GM21825 (cell line): ENCODE data around the gene NXPE3.
"Not testable (repeated sequence)": the region's sequence is repeated elsewhere in the genome, so short reads cannot be mapped to it uniquely, and the experiment has no call there.

Experiments used
- ATAC-seq: cut with Tn5 transposase; IDR thresholded peaks from one replicate; pipeline ENCODE4 v1.9.1; 2021; ENCODE audit warnings: mild to moderate bottlenecking, moderate library complexity; ENCODE audit not compliant: unreplicated experiment

The NXPE3 gene

DNA sequence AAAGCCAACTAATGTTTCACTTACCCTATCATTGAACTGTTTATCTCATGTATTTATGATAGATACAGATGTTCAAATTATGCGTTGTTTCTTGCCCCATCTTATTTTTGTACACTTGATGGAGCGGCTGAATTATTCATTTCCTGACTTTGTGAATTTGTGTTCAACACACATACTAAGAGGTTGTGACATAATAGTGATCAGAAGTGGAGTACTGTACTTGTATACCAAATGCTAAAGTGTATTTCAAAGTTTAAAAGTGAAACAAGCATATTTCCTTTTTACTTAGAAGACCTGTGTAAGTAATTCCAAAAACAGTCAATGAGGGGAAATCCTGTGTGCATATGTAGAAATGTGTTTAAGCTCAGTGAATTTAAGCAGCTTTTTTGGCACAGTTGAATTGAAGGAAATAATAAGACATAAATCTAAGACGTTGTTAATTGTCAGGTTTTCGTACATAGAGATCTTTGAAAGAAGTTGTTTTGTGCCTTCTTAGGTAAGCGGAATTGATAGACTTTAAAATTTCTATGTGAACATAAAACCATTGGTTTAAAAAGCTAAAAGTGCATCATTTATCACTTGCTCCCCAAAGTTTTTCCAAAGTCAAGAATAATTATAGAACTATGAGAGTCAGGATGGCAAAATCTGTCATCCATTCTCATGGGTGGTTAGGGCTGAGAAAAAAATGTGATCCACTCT, 72.2 kb downstream of the NXPE3 start:
- no peak for ATAC-seq

DNA sequence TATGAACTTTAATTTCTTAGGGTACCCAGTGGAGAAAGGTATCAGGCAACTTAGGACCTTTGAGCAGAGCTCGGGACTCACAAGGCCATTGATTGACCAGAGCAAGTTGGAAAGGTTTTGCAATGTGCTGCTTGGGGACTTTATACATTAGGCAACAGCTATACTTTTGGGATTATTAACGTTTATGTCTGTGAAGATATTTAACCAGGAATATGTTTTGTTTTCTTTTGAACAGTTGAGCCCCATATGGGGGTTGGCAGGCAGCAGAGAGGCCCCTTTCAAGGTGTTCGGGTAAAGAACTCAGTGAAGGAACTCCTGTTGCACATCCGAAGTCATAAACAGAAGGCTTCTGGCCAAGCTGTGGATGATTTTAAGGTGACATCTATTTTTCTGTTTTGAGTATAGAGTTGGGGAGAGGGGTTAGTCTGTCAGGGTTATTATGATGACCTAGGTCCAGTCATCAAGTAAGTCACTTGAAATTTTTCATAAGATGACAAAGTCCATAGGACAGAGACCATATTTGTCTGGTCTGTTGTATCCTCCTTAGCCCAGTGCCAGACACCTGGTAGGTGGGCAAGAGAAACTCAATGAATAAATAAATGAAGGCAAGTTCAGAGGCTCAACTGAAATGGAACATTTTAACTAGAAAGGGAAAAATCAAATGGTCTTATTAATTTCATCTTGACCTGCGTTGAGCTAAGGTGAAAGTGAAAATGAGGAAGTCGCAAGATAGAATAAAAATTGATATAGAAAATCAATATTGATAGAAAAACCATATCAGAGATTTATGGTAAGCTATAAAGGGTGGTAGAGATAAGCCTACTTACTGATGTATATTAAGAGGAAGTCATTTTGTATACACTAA, 73.1 kb downstream of the NXPE3 start:
- ATAC-seq: no peak

DNA sequence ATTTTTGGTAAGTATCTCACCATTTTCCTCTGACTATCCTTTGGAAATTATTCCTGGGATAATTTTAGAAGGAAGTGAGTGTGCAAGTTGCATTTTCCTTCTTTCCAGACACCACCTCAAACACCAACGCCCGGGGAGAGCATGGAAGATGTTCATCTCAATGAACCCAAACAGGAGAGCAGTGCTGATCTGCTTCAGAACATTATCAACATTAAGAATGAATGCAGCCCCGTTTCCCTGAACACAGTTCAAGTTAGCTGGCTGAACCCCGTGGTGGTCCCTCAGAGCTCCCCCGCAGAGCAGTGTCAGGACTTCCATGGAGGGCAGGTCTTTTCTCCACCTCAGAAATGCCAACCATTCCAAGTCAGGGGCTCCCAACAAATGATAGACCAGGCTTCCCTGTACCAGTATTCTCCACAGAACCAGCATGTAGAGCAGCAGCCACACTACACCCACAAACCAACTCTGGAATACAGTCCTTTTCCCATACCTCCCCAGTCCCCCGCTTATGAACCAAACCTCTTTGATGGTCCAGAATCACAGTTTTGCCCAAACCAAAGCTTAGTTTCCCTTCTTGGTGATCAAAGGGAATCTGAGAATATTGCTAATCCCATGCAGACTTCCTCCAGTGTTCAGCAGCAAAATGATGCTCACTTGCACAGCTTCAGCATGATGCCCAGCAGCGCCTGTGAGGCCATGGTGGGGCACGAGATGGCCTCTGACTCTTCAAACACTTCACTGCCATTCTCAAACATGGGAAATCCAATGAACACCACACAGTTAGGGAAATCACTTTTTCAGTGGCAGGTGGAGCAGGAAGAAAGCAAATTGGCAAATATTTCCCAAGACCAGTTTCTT, 74.2 kb downstream of the NXPE3 start:
- no peak for ATAC-seq

DNA sequence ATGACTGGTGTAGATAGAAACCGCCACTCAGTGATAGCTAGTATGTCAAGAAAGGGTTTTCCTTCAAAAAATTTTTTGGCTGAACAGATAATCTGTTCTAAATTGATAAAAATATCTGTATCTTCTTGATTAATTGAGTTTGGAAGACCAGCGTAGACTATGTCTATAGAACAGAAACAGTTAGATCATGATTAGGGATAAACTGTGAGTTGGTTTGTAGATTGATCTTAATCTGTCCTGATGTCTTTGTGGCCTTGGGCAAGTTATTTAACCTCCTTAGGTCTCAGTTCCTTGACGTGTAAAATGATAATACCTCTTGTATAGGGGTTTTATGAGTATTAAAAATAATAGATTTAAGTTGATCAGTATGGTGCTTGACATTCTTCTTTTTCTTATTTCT, 75.0 kb downstream of the NXPE3 start:
- ATAC-seq: no peak

DNA sequence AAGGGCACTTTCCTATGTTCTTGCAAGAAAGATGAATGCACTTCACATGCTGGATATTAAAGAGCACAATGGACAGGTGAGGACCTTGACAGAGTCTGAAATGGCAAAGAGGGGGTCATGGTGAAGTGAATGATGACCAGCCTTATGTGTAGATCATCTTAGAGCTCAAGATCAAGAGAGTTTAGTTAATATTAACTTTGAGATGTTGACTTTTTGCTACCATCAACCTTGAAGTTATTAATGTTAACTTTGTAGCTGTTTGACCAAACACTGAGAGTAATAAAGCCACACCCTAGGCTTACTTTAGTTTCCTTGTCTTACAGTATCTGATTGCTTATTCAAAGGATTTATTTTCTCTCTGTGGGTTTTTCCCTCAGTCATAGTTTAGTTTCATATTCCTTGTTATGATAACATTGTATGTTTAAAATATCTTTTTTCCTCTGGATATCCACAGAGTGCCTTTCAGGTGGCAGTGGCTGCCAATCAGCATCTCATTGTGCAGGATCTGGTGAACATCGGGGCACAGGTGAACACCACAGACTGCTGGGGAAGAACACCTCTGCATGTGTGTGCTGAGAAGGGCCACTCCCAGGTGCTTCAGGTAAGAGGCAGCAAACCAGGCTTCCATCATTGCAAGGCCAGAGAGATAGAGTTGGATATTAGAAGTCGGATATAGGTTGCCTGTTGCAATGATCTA, 75.7 kb downstream of the NXPE3 start:
- ATAC-seq: no peak

DNA sequence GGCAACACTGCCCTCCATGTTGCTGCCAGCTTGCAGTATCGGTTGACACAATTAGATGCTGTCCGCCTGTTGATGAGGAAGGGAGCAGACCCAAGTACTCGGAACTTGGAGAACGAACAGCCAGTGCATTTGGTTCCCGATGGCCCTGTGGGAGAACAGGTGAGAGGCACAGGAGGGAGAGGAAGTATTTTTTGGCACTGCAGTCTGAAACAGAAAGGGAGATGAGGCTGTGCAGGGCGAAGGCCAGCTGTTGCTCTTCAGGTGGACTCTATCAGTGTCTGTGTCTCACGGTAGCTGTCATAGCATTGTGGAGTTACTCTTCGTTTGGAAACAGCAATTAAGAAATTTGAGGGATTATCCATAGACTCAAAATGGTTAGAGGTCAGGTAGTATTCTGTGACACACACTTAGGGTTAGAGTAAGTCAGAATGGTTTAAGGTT, 78.3 kb downstream of the NXPE3 start:
- ATAC-seq: no peak

DNA sequence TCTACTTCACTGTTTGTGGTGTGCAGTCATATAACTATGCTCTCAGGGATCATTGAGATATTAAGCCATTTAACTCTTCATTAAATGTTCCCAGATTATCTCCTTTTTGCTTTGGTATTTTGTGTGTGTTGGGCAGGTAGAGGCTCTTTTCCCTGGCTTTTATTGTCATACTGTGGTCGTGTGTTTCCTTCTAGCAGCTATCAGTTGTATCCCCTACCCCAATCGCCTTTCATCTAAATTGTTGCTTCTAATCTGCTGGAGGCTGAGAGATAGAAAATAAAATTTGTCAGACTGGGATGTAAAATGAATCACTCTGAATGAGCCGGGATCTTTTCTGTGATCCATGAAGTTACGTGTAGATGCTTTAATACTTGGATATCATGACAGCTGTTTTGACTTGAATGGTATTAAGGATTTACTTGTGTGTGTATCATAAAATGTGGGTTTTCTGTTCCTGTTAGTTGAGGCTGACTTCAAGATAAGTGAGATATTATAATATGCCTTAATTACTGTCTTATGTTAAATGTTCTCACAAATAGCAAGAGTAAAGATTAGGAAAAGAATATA, 79.5 kb downstream of the NXPE3 start:
- ATAC-seq: no peak

DNA sequence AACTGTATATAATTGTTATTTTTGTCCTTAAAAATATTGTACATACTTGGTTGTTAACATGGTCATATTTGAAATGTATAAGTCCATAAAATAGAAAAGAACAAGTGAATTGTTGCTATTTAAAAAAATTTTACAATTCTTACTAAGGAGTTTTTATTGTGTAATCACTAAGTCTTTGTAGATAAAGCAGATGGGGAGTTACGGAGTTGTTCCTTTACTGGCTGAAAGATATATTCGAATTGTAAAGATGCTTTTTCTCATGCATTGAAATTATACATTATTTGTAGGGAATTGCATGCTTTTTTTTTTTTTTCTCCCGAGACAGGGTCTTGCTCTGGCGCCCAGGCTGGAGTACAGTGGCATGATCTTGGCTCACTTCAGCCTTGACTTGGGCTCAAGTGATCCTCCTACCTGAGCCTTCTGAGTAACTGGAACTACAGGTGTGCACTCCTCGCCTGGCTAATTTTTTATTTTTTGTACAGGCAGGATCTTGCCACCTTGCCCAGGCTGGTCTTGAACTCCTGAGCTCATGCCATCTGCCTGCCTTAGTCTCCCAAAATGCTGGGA, 81.0 kb downstream of the NXPE3 start:
- no peak for ATAC-seq

DNA sequence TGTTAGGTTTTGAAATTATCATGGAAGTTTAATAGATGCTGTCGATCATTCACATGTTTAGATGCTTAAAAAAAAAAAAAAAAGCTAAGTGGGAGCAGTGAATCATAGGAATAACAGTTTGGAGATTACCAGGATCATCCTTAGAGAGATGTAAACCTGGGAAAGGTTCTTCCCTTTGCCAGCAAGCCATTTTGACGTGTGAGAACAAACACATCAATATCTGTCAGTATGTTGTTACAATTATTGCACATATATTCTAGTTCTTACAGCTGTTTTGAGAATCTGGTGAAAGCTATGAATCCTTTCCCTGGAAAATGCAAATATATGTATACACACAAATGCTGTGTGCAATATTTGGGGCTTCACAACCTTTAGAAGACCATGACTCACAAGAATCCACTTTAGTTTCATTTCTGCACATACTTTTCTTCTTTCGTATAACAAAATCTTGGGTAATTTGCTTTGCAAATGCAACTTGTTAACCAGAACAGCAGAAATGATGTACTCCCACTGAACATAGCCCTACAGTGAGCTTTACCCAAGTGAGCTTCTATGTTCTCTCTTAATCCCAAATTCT, 82.3 kb downstream of the NXPE3 start:
- ATAC-seq: no peak

DNA sequence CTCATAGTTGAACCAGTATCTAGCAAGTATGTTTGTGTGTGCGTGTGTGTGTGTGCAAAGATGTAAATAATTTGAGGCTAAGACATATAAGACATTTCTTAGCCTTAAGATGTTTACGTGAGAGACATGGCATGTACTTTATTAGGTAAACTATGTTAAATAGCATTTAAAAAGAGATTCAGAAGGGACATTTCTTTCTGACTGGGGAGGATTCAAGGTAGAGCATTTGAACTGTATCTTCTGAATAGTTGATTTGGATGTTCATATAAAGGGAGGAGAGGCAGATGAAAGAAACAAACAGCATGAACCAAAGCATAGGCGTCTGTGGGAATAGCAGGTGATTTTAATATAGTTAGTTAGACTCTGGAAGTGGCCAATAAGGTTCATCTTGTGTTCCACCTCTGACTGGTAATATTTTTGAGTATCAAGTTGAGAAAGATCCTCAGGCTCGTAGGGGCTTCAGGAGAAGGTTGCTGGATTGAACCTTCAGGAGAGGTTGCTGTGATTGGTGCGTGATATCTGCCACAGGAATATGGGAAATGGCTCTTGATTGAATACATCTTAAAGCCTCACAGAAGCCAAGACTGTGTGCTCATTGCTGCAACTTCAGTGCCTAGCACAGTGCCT, 82.9 kb downstream of the NXPE3 start:
- no peak for ATAC-seq

DNA sequence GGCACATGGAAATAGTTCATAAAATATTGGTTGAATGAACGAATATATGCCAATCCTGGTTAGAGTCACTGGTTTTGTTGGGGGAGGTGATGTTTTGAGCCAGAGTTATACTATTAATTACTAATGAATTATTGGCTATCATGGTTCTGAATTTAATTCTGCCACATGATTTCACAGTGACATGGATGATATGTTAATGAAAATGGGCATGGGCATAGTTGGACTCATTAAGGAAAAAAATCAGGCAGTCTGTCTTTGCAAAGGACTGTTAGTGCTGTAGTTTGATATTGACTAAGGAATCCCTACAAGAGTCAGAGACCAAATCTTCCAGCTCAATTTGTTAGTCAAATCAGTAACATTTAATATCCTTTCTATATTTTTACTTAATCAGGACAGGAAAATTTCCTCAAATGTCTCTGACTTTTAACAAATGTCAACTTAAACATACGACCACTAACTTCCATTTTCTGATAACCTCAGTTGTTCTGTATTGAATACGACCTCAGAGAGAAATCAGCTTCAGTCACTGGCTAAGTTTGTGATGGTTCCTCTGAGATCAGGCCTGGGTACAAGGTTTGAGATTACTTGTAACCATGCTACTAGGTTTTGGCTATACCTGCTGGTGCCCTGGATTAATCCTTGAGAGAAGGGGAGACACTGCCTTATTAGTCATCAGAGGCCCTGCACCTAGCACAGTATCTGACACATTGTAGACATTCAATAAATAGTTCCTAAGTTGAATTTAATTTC, 83.6 kb downstream of the NXPE3 start:
- ATAC-seq: no peak

DNA sequence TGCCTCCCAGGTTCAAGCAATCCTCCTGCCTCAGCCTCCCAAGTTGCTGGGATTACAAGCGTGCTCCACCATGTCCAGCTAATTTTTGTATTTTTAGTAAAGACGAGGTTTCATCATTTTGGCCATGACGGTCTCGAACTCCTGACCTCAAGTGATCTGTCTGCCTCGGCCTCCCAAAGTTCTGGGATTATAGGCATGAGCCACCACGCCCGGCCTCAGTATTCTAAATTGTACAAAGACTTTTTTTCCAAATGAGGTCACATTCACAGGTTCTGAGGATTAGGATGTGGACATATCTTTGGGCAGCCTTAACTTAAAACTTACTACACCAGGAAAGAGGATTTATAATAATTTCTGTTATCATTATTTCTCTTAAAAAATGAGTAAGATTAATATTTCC, 85.9 kb downstream of the NXPE3 start:
- not testable (repeated sequence) for ATAC-seq

DNA sequence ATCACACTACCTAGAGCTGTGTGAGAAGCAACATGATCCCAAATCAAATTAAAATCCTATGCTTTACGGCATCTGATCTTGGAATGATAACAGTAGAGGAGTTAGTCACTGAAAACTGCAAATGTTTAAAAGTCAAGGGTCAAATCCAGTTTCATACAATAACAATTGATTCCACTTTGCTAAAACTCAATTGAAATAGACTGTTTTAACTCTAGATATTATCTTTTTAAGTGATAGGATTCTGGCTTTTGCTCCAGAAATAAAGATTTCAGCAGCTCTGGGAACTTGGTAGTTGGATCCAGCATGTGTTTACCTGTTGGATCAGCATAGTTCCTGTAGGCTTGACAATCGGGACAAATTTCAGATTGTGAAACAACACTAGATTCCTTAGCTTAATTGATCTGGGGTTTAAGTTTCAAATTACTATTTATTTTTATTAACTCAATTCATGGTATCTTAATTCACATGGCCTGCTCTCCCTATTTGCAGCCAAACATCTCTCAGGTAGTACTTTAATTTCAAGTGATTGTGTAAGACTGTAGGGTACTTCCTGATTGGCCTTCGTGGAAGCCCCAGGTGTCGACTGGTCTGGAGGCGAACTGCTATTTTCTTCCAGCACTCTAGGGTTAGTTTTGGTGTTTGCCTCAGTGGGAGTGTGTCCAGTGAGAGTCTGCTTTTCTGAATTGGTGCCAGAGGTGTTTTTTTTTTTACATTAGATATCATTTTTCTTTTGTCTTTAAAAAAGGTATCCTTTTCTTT, 86.9 kb downstream of the NXPE3 start:
- no peak for ATAC-seq

DNA sequence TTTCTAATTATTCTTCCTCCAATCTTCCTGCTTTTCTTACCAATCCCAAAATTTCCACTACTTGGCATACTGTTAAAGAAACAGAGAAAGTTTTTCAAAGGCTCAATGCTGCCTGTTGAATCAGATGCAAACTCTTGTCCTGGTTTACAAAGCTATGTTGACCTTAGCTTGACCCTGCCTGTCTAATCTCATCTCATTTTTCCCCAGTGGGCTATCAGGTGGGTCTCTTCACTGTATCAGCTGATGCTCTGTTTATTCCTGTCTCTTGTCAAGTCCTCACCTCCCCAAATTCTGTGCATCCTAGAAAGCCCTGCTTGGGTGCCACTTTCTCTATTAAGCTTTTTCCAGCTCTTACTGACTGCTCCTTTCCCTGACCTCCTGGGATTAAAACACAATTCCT, 88.5 kb downstream of the NXPE3 start:
- ATAC-seq: no peak

DNA sequence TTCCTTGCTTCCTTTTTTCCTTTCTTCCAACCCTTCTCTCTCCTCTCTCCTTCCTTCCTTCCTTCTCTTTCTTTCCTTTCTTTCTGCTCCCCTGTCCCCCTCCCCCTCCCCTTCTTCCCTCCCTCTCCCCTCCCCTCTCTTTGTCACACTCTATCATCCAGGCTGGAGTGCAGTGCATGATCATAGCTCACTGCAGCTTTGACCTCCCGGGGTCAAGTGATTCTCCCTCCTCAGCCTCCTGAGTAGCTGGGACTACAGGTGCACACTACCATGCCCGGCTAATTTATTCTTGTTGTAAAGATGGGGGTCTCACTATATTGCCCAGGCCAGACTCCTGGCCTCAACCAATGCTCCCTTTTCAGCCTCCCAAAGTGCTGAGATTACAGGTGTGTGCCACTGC, 89.0 kb downstream of the NXPE3 start:
- no peak for ATAC-seq

DNA sequence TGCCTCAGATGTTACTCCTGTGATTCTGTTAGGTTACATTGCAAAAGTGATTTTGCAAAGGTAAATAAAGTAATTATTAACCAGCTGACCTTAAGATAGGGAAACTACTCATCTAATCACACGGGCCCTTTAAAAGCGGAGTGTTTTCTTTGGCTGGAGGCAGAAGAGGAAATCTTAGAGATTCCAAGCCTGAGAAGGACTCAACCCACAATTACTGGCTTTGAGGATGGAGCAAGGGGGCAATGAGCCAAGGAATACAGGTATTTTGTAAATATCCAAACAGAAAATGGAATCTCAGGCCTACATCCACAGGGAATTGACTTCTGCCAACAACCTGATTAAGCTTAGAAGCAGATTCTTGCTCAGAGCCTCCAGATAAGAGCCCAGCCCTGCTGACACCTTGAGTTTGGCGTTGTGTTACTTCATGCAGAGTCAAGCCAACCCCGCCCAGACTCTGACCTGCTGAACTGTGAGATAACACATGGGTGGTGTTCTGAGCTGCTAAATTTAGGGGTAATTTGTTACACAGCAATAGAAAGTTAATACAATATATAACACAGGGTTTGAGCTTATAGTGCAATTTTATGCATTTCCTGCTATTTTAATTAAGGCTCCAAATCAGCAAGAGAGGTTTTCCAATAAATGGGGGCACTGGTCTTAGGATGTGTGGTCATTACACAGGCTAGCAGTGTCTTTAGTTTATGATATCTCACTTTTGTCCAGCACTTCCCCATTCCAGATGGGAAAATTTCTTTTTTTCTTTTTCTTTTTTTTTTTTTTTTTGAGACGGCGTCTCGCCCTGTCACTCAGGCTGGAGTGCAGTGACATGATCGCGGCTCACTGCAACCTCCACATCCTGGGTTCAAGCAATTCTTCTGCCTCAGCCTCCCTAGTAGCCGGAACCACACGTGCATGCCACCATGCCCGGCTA, 89.8 kb downstream of the NXPE3 start:
- ATAC-seq: no peak

DNA sequence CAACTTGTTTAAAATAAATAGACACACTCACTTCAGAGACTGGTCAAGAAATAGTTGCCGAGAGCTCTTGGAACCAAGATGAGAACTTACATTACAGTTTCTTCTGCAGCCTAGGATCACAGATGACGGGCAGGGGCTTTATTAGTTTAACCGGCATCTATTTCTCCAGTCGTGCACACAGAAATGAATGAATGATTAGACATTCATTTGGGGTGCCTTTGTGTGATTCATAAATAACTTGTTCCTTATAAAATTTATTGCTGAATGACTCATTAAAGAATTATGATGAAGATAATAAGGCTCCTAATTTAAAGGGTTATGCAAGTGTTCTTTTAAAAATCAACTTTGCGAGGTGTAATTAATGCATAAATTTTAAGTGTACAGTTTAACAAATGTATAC, 91.1 kb downstream of the NXPE3 start:
- no peak for ATAC-seq
